ENCODE results near the gene PDE2A. TPM values are rescaled to one million over a fixed set of nuclear protein-coding genes. Genes with fewer than 3 reads are reported as not detected.

The PDE2A gene
- total and polyA plus RNA-seq, 2 of the 4 experiments (the other 2 are of a cell fraction), result 0.02 TPM; not detected in 1

DNA sequence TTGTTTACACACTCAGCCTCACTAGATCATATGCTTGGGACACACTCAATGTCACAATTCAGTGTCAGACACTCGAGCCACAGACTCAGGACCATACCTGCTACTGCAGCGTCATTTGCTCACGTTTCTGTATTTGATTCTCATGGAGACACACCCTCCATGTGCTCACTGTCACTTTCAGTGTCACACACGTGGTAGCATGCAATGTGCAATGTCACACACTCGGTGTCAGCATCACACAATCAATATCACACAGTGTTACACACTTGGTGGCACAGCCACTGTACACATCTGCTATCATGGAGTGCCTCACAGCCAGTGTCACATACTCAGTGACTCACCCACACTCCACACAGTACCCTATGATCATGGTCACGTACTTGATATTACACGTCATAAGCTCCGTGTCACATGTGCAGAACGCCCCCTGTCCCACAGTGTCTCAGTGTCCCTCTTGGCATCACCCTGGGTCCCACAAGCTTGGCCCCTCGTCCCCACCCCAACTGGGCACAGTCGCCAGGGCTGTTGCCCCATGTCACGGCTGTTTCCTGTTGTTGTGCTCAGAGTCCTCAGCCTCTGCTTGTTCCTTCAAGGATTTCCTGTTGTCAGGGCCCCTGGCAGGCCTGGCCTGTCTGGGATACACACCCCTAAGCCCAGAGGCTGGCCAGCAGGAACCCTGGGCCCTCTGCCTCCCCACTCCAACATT, 49.6 kb downstream of the PDE2A start:
- no peak for ATAC-seq (ENCODE audit: low read depth)
- TF ChIP-seq BHLHE40 (IDR thresholded peaks at IDR 0.05; ENCODE audit: low read depth, low read length) (no peak), RFX5 (IDR thresholded peaks at IDR 0.05; ENCODE audit: low read depth, low read length) (no peak), CHD1 (IDR thresholded peaks at IDR 0.05; ENCODE audit: low read depth, low read length) (no peak), USF2 (IDR thresholded peaks at IDR 0.05; ENCODE audit: low read depth, low read length) (no peak), MAZ (IDR thresholded peaks at IDR 0.05; ENCODE audit: borderline replicate concordance, low read depth, low read length) (no peak), POLR2A (IDR thresholded peaks at IDR 0.05; ENCODE audit: low read depth, low read length) (no peak), CTCF (conservative IDR thresholded peaks at IDR 0.05; ENCODE audit: low read depth, low read length) (no peak), NFE2L2 (IDR thresholded peaks at IDR 0.05; ENCODE audit: low read depth, low read length) (no peak)
- Histone ChIP-seq H3K23ac (ENCODE audit: low read depth, low read length) (no peak overlapping the region), H3K4me2 (ENCODE audit: low read depth, low read length) (no peak overlapping the region), H4K91ac (ENCODE audit: insufficient read depth, low read depth, low read length) (no peak overlapping the region), H3K14ac (replicated peaks; ENCODE audit: low read depth, low read length) (no peak overlapping the region), H3K56ac (ENCODE audit: extremely low read depth, insufficient read depth, low read length) (no peak overlapping the region), H3K4ac (ENCODE audit: low read depth, low read length) (no peak overlapping the region), H3K9me1 (ENCODE audit: insufficient read depth, low read length) (no peaks in the 10 kb centered on the region), H3K18ac (ENCODE audit: low read depth, low read length) (no peak overlapping the region), H4K8ac (ENCODE audit: low read depth in 2 of 2, low read length in 2 of 2) (no peak overlapping the region), H2BK15ac (ENCODE audit: low read depth, low read length) (no peak overlapping the region), H2BK120ac (ENCODE audit: low read depth, low read length) (no peak overlapping the region), H3K9me3 (ENCODE audit: control insufficient read depth, insufficient read depth, low read length) (no peaks in the 10 kb centered on the region), H3K27ac (ENCODE audit: insufficient read depth, low read length) (no peak overlapping the region), H3K9ac (ENCODE audit: low read depth, low read length) (no peak overlapping the region), H3K4me3 (ENCODE audit: insufficient read depth, low read depth, low read length) (no peak overlapping the region), H2BK20ac (ENCODE audit: low read depth, low read length) (no peak overlapping the region), H3K36me3 (ENCODE audit: control insufficient read depth, insufficient read depth, low read length) (no peaks in the 10 kb centered on the region), H2AK5ac (ENCODE audit: low read depth, low read length) (no peak overlapping the region), H4K5ac (ENCODE audit: low read depth, low read length) (no peak overlapping the region), H2AFZ (replicated peaks; ENCODE audit: low read length, poor library complexity) (no peak overlapping the region), H3K79me1 (ENCODE audit: low read depth in 1 of 2, low read length in 2 of 2) (no peaks in the 10 kb centered on the region), H3K27me3 (ENCODE audit: control insufficient read depth, insufficient read depth, low read length) (peaks cover 63% of the 10 kb centered on the region), H2AK9ac (replicated peaks; ENCODE audit: low read depth, low read length, poor library complexity) (no peak overlapping the region), H2BK5ac (ENCODE audit: low read depth, low read length, poor library complexity, severe bottlenecking) (no peak overlapping the region), H4K20me1 (ENCODE audit: insufficient read depth, low read length) (no peaks in the 10 kb centered on the region; the same call in 1 of the 2 replicates), H3K4me1 (ENCODE audit: control insufficient read depth, insufficient read depth, low read length) (peaks cover 7% of the 10 kb centered on the region; the same call in 1 of the 2 replicates)
- intact Hi-C loops (cut with micrococcal nuclease) (no loop called here), dilution Hi-C loops (cut with HindIII; ENCODE audit: low sequenced_read_pairs, unreplicated experiment) (no loop called here), in situ Hi-C loops (cut with MboI; ENCODE audit: low sequenced_read_pairs) (no loop called here)
- WGBS, 2 experiments (ENCODE audit: extremely low coverage in 2 of 2, insufficient read length in 1 of 2), result 71% methylated on average over 12 of the region's 12 CpGs; no CpG with 5 or more reads in 1 of the 2 experiments
- POLR2A ChIA-PET (ENCODE audit: unreplicated experiment), result no interaction called here
- CTCF ChIA-PET, result no interaction called here
- no peak for DNase-seq
- BruUV-seq (replicated peaks), result no TSS peak

All from IMR-90 (cell line).